B cell (primary cell): Measurements from ENCODE around the gene MOBP. TPM values are rescaled to one million over a fixed set of nuclear protein-coding genes. Genes with fewer than 3 reads are reported as not detected.

Source experiments
- ATAC-seq: fragments of 200-7000 bp; cut with Tn5 transposase; one replicate; pipeline ENCODE4 v1.10.0; 2021; ENCODE audit warnings: low read depth, mild to moderate bottlenecking, moderate number of reproducible peaks, moderate library complexity
- CTCF ChIA-PET: fragments of 350-600 bp; sonication (Branson Sonifier 250); formaldehyde crosslinking; loops from one replicate; lab custom pipeline; 2021; ENCODE audit warnings: antibody characterized with exemption, inconsistent platforms; lab: Charles Lee
- POLR2A ChIA-PET: fragments of 350-600 bp; sonication (Branson Sonifier 250); formaldehyde crosslinking; loops from one replicate; lab custom pipeline; 2021; ENCODE audit warnings: antibody characterized with exemption; lab: Charles Lee
- DNase-seq: peaks from one replicate; pipeline ENCODE4 v3.0.0; 2013
- H2AFZ ChIP-seq: 2 replicates; pipeline ENCODE4 v1.6.1; 2012; ENCODE audit warnings: mild to moderate bottlenecking, low read depth, low read length; ENCODE audit not compliant: insufficient read depth, poor library complexity, severe bottlenecking
- H3K27ac ChIP-seq, 2 donors: 1 replicate in 1 of 2; 2 replicates in 1 of 2; pipeline ENCODE4 v1.5.1; 2012 to 2013; ENCODE audit warnings: low read length in 2 of 2, mild to moderate bottlenecking in 2 of 2, moderate library complexity in 1 of 2
- H3K27me3 ChIP-seq, 4 experiments: fragments of 200-600 bp in 1 of 4; sonication (generic) in 1 of 4; replicated peaks in 1 of 4; 1 replicate in 2 of 4; 2 replicates in 2 of 4; pipeline versions ENCODE4 v1.6.1 to v1.7.0; 2013 to 2016; ENCODE audit warnings: low read length in 3 of 4, mild to moderate bottlenecking in 2 of 4, mixed read lengths in 1 of 4, moderate library complexity in 1 of 4; ENCODE audit not compliant: insufficient read depth in 4 of 4, control insufficient read depth in 3 of 4; ENCODE audit errors: control extremely low read depth in 1 of 4
- H3K36me3 ChIP-seq, 2 experiments: replicated peaks in 1 of 2; 1 replicate in 1 of 2; 2 replicates in 1 of 2; pipeline versions ENCODE4 v1.6.1 to v1.7.1; 2013; ENCODE audit warnings: low read length in 1 of 2; ENCODE audit not compliant: insufficient read depth in 2 of 2, control insufficient read depth in 1 of 2; ENCODE audit errors: control extremely low read depth in 1 of 2, extremely low read depth in 1 of 2
- H3K4me1 ChIP-seq, 2 donors: fragments of 200-600 bp in 1 of 2; sonication (generic) in 1 of 2; 1 replicate in 1 of 2; 2 replicates in 1 of 2; pipeline versions ENCODE4 v1.5.1 to v1.6.1; 2013 to 2017; ENCODE audit warnings: low read length in 2 of 2; ENCODE audit not compliant: control insufficient read depth in 2 of 2, insufficient read depth in 2 of 2
- H3K4me2 ChIP-seq: replicated peaks from 2 replicates; pipeline ENCODE3; 2012; ENCODE audit warnings: mild to moderate bottlenecking, low read depth, low read length; ENCODE audit not compliant: poor library complexity, severe bottlenecking
- H3K4me3 ChIP-seq, 5 experiments: fragments of 200-600 bp in 1 of 5; sonication (generic) in 1 of 5; 1 replicate in 3 of 5; 2 replicates in 2 of 5; pipeline versions ENCODE4 v1.5.1 to v1.7.0; 2011 to 2016; ENCODE audit warnings: low read length in 4 of 5, mild to moderate bottlenecking in 4 of 5, low read depth in 2 of 5, control low read depth in 1 of 5, moderate library complexity in 1 of 5; ENCODE audit not compliant: insufficient read depth in 1 of 5; ENCODE audit errors: control extremely low read depth in 1 of 5, extremely low read depth in 1 of 5
- H3K79me2 ChIP-seq: fragments of 200-600 bp; sonication (generic); one replicate; pipeline ENCODE4 v1.6.0; 2016; ENCODE audit warnings: low read length; ENCODE audit not compliant: control insufficient read depth, insufficient read depth
- H3K9ac ChIP-seq: fragments of 200-600 bp; sonication (generic); 2 replicates; pipeline ENCODE4 v1.6.1; 2017; ENCODE audit warnings: mild to moderate bottlenecking, low read length, moderate library complexity
- H3K9me3 ChIP-seq, 3 donors: one replicate each; pipeline versions ENCODE4 v1.6.1 to v1.7.1; 2013; ENCODE audit warnings: low read length in 2 of 3; ENCODE audit not compliant: control insufficient read depth in 2 of 3, insufficient read depth in 1 of 3; ENCODE audit errors: control extremely low read depth in 1 of 3
- H4K20me1 ChIP-seq: 2 replicates; pipeline ENCODE4 v1.6.0; 2012; ENCODE audit warnings: mild to moderate bottlenecking, low read length; ENCODE audit not compliant: insufficient read depth, control insufficient read depth, poor library complexity, severe bottlenecking
- H3K27ac Mint-ChIP-seq: one replicate; pipeline ENCODE4 v1.8.0; 2021; ENCODE audit warnings: mixed read lengths
- H3K27me3 Mint-ChIP-seq: one replicate; pipeline ENCODE4 v1.8.0; 2021; ENCODE audit warnings: mixed read lengths
- H3K4me1 Mint-ChIP-seq: one replicate; pipeline ENCODE4 v1.8.0; 2021; ENCODE audit warnings: mixed read lengths
- H3K4me3 Mint-ChIP-seq: one replicate; pipeline ENCODE4 v1.8.0; 2021; ENCODE audit warnings: mixed read lengths
- H3K9me3 Mint-ChIP-seq: one replicate; pipeline ENCODE4 v1.8.0; 2022; ENCODE audit warnings: mixed read lengths; ENCODE audit not compliant: insufficient read depth
- EZH2 ChIP-seq: IDR thresholded peaks from 2 replicates; pipeline ENCODE4 v1.6.1; 2012; ENCODE audit warnings: borderline replicate concordance, low read depth, mild to moderate bottlenecking, moderate library complexity, low read length; ENCODE audit not compliant: insufficient read depth, poor library complexity, severe bottlenecking
- WGBS: methylation state at CpG from one replicate; pipeline ENCODE4 v1.1.5; 2013; ENCODE audit warnings: missing lambda C conversion rate; ENCODE audit not compliant: insufficient coverage; 5-methylcytosine and 5-hydroxymethylcytosine counted together
- intact Hi-C: fragments of 100-400 bp; cut with micrococcal nuclease; formaldehyde crosslinking; loops from one replicate; pipeline ENCODE4 v1.10.0; 2022
- polyA plus RNA-seq: library from polyadenylated mRNA; depleted of rRNA; stranded (reverse); fragments of >200 nt; gene quantifications from 2 replicates; pipeline ENCODE4 v1.2.3, GENCODE V29; 2012
- total RNA-seq, 2 donors: library from RNA; stranded (reverse); fragments of 120-200 nt in 1 of 2; gene quantifications; 1 replicate in 1 of 2; 2 replicates in 1 of 2; pipeline versions ENCODE4 v1.2.3 to v1.2.4, GENCODE V29; 2013 to 2022
- TF ChIP-seq, protein P1 (sequence below): fragments of 200-600 bp; IDR thresholded peaks from one replicate; pipeline ENCODE4 v1.8.0; 2022; ENCODE audit warnings: antibody characterized with exemption, mild to moderate bottlenecking

The MOBP gene
- total and polyA plus RNA-seq, 2 donors (not counting 1 experiment from before 2014, with no cell fraction given) = 0.04 TPM; not detected in 1

GRCh38 chr3:39448506-39449233 lies 18.8 kb upstream of the MOBP start:
- Histone ChIP-seq H3K4me3 (no peak overlapping the region), H3K27ac (no peak overlapping the region), H3K9me3 (no peaks in the 10 kb centered on the region), H3K79me2 (no peaks in the 10 kb centered on the region), H3K9ac (no peak overlapping the region), H3K36me3 (no peaks in the 10 kb centered on the region), H4K20me1 (no peaks in the 10 kb centered on the region), H2AFZ (no peak overlapping the region), H3K4me1 (no peaks in the 10 kb centered on the region), H3K4me2 (no peak overlapping the region), H3K27me3 (peaks cover 0 to 4% (median 2%) of the 10 kb centered on the region in 4 experiments)
- Mint-ChIP-seq H3K27ac (no peak overlapping the region), H3K9me3 (no peaks in the 10 kb centered on the region), H3K4me1 (peaks cover 2% of the 10 kb centered on the region), H3K27me3 (peaks cover 11% of the 10 kb centered on the region), H3K4me3 (no peak overlapping the region)
- ChIA-PET CTCF (interaction anchor here (0.6 to 2.6 kb wide), 9 partner anchors 9 to 1045 kb away, joined by 3 to 11 read pairs (median 3); no protein-coding TSS in a partner anchor), POLR2A (no interaction called here)
- no peak for TF ChIP-seq EZH2
- TF ChIP-seq, protein P1, sequence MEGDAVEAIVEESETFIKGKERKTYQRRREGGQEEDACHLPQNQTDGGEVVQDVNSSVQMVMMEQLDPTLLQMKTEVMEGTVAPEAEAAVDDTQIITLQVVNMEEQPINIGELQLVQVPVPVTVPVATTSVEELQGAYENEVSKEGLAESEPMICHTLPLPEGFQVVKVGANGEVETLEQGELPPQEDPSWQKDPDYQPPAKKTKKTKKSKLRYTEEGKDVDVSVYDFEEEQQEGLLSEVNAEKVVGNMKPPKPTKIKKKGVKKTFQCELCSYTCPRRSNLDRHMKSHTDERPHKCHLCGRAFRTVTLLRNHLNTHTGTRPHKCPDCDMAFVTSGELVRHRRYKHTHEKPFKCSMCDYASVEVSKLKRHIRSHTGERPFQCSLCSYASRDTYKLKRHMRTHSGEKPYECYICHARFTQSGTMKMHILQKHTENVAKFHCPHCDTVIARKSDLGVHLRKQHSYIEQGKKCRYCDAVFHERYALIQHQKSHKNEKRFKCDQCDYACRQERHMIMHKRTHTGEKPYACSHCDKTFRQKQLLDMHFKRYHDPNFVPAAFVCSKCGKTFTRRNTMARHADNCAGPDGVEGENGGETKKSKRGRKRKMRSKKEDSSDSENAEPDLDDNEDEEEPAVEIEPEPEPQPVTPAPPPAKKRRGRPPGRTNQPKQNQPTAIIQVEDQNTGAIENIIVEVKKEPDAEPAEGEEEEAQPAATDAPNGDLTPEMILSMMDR = no peak
- WGBS = 75% methylated on average over 4 of the region's 10 CpGs
- intact Hi-C loops = loop anchor here (2.0 kb wide), 1 partner anchor 42 kb away; the partner anchor contains the start of gene RPSA
- DNase-seq = no peak
- no peak for ATAC-seq

GRCh38 chr3:39449796-39450195 lies 17.7 kb upstream of the MOBP start:
- Histone ChIP-seq H4K20me1 (no peaks in the 10 kb centered on the region), H3K79me2 (no peaks in the 10 kb centered on the region), H3K27ac (no peak overlapping the region), H3K27me3 (peaks cover 0 to 4% (median 2%) of the 10 kb centered on the region in 4 experiments), H3K4me1 (no peaks in the 10 kb centered on the region), H3K9ac (no peak overlapping the region), H3K4me2 (no peak overlapping the region), H3K36me3 (no peaks in the 10 kb centered on the region), H3K4me3 (no peak overlapping the region), H3K9me3 (no peaks in the 10 kb centered on the region), H2AFZ (no peak overlapping the region)
- ATAC-seq (no peak), DNase-seq (no peak)
- intact Hi-C loops = loop anchor here (2.0 kb wide), 1 partner anchor 43 kb away; the partner anchor contains the start of gene RPSA
- no peak overlapping the region for H3K4me3 Mint-ChIP-seq
- no peak for TF ChIP-seq EZH2
- TF ChIP-seq, protein P1 = no peak
- WGBS = no CpG with 5 or more reads among the region's 3 CpGs
- H3K9me3 Mint-ChIP-seq = no peaks in the 10 kb centered on the region
- ChIA-PET POLR2A (no interaction called here), CTCF (no interaction called here)
- no peak overlapping the region for H3K27ac Mint-ChIP-seq
- H3K4me1 Mint-ChIP-seq = peaks cover 2% of the 10 kb centered on the region
- peaks cover 17% of the 10 kb centered on the region for H3K27me3 Mint-ChIP-seq
